Stimulated activated CD8-positive, alpha-beta memory T cell treated with anti-CD3 and anti-CD28 coated beads, Interleukin-7, amount 100 ng/mL, for 24 hours (primary cell): Measurements from ENCODE around the gene MX2.
A peak's percentile ranks its signal among the peaks of the same experiment; 100 is the strongest.
"Not testable (repeated sequence)": the region's sequence is repeated elsewhere in the genome, so short reads cannot be mapped to it uniquely, and the experiment has no call there.

Experiments used
- DNase-seq: peaks from one replicate; pipeline ENCODE4 v3.0.0-alpha.2; 2020; ENCODE audit warnings: low read depth

MX2 gene, protein sequence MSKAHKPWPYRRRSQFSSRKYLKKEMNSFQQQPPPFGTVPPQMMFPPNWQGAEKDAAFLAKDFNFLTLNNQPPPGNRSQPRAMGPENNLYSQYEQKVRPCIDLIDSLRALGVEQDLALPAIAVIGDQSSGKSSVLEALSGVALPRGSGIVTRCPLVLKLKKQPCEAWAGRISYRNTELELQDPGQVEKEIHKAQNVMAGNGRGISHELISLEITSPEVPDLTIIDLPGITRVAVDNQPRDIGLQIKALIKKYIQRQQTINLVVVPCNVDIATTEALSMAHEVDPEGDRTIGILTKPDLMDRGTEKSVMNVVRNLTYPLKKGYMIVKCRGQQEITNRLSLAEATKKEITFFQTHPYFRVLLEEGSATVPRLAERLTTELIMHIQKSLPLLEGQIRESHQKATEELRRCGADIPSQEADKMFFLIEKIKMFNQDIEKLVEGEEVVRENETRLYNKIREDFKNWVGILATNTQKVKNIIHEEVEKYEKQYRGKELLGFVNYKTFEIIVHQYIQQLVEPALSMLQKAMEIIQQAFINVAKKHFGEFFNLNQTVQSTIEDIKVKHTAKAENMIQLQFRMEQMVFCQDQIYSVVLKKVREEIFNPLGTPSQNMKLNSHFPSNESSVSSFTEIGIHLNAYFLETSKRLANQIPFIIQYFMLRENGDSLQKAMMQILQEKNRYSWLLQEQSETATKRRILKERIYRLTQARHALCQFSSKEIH

DNA sequence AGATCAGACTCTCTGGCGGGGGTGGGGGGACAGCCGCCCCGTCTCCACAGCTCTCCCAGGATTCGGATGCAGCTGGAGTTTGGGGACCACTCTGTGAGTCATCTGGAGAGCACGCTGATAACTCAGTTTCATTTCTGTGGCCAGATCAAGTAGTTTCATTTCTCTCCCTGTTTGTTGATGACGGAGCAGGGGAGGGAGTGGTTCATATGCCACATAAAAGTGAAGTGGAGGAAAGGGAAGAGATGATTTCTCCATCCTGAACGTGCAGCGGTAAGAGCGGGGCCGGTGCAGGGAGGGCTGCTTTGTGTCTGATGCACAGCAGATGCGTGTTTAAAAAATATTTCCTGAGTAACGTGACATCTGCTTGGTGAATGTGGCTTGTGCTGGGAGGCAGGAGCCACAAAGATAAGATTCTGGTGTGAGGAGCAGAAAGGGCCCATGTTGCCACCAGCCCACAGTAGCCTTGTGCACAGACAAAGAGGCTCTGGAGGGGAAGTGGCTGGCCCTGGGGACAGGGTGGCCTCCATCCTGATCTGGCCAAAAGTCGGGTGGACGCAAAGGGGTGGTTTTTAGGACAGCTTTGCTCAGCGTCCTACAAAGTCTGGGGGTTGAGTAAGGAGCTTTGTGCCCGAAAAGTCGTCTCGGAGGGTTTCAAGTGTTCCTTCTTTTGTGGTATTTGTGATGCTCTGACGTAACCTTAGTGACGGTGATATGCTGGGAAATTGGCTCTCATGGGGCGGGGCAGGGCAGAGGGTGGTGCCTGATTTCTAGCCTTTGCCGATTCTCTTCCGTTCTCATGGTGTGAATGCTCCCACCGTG lies at the start of gene MX2:
TSS of gene MX2 (plus strand) at position 242 of the 819 bp plus-strand sequence. CDS start 14,880 bp downstream, outside the sequence.
- DNase-seq: peak; percentile 46

DNA sequence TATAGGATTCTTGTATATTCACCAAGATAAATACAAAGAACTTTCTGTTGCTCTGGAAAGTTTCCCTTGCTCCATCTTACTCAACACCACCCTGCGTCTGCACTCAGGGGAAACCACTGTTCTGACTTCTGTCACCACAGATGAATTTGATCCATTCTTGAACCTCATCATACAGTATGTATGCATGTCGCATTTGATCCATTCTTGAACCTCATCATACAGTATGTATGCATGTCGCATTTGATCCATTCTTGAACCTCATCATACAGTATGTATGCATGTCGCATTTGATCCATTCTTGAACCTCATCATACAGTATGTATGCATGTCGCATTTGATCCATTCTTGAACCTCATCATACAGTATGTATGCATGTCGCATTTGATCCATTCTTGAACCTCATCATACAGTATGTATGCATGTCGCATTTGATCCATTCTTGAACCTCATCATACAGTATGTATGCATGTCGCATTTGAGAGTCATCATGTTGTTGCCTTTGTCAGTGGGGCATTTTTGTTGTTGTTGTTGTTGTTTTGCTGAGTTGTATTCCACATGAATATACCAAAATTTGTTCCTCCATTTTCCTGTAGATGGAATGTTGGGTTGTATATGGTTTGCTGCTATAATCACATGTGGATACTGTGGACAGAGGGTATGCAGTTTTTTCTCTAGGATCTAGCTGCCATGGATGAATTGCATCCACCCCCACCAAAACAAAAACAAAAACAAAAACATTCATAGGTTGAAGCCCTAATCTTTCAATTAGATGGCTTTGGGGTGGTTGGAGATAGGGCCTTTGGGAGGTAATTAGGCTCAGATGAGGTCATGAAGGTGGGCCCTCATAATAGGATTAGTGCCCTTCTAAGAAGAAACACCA lies 48.3 kb upstream of the MX2 start:
- DNase-seq: not testable (repeated sequence)

DNA sequence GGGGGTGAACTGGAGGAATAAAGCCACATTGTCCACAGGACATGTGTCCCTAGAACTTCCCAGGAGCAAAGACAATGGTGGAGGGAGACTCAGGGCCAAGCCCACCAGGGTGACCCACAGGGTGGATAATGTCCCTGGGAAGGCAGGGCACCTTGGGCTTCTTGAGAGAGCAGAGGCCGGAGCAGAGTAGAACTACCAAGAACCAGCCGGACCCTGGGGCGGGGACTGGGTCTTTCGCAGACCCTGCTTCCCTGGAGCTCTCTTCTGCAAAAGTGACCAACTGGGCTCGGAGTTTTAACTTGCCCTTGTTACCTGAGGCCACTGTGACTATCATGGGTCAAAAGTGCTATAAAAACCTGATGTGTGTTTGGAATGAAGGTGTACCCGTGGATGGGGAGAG lies 46.1 kb upstream of the MX2 start:
- no peak for DNase-seq

DNA sequence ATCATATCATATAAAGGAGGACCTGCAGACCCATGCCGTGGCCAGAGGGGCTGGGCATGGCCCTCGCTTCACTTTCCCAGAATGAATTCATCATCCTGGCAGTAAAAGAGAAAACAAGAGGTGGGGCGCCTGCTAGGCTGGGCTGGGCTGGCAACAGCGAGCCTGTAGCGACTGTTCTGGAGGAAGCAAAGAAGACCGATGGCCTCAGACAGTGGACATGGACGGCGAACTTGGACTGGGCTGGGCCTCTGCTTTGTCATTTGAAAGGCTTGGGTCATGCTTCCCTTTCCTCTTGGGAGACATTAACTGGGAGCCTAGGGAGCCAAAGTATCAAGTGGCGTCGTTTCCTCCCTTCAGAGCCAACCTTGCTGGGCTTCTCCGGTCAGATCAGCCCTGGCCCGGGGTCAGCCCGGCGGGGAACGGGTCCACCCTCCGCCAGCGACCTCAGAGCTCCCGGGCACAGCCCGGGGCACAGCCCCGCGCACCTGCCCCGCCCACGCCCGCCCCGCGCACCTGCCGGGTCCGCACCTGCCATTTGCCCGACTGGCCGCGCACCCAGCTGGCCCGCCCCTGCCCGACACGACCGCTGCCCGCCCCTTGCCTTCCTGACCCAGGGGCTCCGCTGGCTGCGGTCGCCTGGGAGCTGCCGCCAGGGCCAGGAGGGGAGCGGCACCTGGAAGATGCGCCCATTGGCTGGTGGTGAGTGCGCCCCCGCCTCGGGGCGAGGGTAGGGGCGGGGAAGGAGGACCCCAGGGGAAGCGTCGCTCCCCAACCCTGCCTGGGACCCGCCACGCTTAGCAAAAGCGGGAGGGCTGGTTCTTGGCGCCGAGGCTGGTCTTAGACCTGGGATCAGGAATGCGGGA lies 45.4 kb upstream of the MX2 start, which contains the start of gene FAM3B:
TSS of gene FAM3B (plus strand) at position 602 of the 863 bp plus-strand sequence. CDS start at position 681, 79 bp downstream.
- no peak for DNase-seq

DNA sequence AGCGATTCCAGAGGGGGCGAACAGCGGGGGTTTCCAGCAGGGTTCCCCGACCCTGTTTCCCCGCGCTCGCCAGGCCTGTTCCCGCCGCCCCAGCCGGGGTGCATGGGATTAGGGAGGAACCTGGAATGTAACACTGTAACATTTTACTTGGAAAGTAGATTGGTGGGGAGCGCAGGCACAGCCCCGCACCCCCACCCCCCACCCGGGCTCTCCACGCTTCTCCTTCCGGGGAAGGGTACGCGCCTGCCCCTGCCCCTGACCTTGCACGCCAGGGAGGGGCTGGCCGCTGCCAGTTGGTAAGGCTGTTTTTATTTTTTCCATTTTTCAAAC lies 44.8 kb upstream of the MX2 start:
- no peak for DNase-seq

DNA sequence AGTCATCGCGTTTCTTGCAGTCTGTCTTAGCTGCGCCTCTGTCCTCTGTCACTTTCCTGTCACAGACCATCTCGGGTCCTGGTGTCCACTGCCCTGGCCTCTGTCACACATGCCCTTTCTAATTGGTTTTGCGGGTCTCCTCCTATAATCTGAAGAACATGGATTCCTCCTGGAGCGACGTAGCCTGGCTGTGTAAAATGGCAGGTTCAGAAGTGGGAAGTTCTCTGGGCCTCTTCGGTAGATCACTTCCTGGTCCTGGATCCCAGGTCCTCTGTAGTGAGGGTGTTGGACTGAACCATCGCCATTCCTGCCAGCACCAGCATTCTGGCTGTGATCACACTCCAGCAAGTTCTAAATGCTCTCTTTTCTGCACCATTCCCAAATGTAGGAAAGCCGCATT lies 44.4 kb upstream of the MX2 start:
- no peak for DNase-seq

DNA sequence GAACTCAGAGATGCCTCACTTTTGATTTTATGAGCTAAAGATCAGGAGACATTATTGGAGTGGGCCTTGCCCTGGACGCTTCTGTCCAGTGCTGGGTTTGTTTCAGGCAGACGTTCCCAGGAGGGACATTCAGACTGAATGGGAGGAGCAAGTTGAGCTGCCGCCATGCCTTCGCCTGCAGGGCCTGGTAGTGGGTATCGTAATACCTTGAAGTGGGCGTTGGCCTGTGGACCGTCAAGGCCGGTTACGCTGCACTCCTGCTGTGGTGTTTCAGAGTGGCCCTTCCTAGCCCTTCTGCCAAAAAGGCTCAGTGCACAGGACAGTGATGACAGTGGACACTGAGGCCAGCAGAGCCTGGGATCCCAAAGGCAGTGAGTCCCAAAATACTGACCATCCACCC lies 43.6 kb upstream of the MX2 start:
- no peak for DNase-seq

DNA sequence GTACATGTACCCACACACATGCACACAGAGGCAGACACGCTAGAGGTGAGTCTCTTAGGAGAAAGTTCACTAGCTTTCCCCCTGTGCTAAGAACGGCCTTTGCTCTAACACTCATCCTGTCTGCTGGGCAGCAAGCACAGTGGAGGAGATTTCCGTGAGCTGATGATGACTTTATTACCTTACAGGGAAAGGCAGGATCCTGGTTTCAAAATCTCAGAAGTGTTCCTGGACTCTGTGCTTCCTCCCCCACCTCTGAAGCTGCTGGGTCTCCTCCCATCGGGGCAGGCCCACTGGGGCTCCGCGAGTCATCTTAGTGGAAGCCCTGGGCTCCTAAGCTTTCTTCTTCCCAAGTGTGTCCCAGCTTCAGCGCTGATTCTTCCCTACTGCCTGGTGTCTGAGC lies 42.6 kb upstream of the MX2 start:
- DNase-seq: no peak

DNA sequence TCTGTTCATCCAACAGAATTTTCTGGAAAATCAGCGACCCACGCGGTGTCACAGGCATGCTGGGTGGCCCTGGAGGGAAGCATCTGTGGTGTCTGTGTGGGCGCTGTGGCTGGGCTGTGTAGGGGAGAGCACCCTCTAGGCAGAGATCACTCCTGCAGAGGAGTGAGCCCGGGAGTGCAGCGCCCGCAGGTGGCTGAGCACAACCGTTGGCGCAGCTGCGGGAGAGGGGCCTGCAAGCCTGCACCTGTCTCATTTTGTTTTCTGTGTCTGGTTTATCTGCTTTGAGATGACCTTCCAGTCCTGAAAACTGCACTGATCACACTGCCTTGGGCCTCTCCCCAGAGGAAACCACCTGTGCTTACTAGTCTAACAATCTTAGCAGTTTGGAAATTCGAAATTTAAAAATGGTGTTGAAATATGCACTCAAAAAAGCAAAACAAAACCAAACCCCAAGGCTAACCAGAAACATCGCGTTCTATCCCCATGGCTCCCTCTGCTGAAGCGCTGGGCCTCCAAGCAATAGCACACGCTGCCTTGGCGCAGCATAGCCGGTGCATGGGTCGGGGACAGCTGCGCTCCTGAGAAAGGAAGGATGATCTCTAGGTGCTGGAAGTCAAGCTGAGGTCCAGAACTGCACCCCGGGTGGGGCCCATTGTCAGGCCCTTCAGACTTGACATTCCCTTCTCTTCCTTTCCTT lies 40.5 kb upstream of the MX2 start:
- no peak for DNase-seq

DNA sequence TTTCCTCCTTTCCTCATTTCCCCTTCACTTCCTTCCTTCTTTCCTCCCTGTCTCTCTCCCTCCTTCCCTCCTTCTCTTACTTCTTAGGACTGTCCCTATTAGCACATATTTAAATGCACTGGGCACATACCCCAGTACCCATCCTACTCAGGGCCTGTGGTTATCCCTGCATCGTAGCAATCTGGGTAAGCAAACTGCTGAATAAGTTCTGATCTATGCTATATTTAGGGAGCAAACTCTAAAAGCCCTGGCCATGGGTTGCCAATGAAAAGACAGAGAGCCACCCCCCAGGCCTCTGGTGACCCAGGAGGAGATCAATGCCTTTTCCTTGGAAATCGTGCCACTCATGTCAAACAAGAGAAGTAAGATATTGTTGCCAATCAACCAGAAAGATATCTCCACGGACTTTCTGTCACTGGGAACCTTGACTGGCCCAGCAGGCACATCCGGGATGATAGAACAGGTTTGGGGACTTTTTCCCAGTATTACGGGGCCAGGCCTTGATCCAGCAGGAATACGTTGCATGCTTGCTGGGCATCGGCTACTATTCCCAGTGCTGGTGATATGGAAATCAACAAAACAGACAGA lies 39.8 kb upstream of the MX2 start:
- DNase-seq: no peak

DNA sequence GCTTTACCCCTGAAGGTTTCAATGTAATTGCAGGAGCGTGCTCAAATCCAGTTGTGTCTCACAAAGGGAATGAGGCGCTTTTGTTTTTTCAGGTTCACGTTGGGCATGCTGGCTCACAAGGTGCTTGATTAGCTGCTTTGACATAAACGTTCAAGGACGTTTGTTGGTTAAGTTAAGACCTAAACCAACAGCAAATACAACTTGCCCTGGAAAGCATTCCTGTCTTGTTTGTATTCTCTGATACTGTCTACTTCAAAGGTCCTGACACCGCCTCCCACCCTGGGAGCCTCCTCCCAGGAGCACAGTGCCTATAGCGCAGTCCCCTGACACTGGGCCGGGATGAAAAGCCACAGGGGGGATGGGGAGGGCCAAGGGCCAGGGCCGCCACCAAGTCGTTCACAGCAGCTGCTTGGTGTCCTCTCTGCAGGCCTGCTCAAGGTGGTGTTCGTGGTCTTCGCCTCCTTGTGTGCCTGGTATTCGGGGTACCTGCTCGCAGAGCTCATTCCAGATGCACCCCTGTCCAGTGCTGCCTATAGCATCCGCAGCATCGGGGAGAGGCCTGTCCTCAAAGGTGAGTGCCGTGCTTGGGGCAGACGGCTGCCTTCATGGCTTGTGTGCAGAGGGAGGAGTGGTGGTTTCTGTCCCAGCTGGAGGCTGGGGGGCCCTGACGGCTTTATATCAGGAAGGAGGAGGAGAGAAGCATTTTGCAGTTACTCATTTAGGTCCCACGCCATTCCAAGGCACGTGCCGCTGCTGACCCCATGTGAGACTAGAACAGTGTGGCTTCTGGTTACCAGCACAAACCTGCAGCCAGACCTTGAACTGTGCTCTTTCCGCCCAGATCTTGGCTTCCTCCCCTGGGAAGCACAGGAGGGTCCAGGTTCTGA lies 39.1 kb upstream of the MX2 start:
- no peak for DNase-seq

DNA sequence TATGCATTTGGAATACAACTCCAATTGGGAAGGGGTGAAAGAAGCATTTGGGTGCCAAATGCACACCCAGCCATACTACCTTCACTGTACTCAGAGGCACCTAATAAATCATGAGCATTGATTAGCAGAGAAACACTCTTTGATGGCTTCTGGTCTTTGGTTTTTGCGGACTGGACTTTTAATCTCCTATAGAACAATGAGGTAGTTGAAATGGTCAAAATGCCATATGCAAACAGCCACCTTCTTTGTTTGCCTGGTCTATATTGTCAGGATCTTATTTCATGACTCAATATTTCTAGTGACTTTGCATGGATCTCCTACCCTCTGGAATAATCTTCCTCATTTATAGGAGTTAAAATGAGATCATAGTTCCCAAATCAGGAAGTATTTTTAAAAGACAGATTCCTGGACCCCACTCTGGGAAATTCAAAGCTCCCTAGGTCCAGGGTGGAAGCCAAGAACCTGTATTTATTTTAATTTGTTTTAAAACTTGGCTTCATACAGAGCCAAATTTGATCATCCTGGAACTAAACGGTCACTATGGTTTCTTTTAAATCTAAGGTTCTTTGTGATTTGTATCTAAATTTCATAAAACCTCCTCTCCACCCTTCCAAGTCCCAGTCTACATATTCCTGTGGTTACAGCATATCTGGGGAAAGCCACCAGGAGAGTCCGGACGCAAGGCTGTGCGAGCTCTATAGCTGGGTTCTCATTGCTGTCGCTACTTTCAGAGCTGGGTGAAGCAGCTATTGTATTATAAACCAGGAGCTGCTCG lies 36.5 kb upstream of the MX2 start:
- DNase-seq: no peak

DNA sequence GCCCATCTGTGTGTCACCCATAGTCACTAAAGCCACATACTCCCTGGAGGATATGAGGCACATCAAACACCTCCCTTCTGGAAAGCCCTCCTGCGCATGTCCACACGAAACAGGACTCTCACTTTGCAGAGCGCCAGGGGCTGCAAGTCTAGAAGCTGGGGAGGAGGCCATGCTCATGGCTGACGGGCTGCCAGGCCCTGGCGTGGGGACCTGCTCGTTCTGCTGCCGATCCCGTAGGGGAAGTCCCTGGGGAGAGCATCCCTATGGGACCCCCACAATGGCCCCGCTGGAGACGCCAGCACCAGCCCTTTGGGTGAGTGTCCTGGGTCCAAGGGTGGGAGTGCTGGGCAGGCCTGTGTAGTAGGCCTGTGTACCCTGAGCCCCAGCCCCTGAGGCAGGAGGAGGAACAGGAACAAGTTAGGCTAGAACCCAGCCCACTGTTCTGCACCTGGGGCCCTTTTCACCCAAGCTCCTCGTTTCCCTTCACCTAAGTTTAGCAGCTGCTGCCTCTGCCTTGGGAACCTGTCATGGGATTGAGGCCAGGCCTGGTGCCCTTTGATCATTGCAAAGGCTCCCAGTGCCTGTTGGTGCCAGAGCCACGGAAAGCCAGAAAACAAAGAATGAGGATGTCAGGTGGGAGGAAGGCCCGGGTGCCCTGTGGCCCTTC lies 35.3 kb upstream of the MX2 start:
- no peak for DNase-seq

DNA sequence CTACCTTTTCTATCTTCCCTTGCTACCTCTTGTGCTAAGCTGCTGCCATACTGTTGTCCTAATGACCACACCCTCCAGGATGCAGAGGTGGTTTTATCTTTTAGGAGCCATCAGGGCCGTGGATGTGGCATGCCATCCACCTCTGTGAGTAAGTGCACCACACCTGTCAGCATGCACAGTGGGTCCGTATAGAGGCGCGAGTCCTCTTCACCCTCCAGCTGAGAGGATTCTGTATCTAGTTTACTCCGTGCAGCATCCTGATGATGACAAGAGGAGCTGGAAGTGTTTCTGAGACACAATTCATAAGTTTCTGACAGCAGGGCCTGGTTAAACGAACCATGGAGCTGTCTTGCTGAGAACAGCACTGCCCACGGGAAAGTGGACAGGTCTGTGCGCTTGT lies 34.1 kb upstream of the MX2 start:
- no peak for DNase-seq

DNA sequence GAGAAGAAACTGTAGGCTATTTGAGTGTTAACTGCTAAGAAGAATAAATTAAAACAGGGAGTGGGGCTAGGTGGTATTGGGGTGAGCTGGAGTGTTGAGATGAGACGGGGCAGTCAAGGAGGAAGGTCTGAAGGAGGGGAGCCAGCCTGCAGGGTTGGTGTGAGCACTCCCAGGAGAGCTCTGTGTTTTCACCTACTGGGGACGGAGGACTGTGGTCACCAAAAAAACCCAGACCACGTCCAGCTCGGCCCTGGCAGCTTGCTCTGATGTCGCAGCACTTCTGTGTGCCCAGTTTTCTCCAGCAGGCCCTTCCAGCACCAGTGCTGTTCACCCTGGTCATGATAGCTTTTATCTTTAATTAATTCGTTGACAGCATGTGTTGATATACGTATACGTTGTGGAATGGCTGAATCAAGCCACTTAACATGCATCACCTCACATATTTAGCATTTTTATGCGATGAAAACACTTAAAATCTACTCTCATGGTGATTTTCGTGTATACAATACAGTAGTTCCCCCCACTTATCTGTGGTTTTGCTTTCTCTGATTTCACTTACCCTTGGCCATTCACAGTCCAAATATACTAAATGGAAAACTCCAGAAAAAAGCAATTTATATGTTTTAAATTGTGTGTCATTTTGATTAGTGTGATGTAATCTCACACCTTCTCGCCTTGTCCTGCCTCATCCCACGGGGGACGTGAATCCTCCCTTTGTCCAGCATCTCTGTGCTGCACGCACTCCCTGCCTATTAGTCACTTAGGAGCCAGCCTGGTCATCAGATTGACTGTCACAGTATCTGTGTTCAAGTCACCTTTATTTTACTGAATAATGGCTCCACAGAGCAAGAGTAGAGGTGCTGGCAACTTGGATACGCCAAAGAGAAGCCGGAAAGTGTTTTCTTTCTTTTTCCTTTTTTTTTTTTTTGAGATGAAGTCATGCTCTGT lies 32.9 kb upstream of the MX2 start:
- no peak for DNase-seq

DNA sequence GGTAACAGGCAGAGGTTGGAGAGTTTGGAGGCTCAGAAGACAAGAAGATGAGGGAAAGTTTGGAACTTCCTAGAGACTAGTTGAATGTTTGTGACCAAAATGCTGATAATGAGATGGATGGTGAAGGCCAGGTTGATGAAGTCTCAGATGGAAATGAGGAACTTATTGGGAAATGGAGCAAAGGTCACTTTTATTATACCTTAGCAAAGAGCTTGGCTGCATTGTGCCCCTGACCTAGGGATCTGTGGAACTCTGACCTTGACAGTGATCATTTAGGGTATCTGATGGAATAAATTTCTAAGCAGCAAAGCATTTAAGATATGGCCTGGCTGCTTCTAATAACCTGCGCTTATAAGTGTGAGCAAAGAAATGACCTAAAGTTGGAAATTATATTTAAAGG lies 28.1 kb upstream of the MX2 start:
- DNase-seq: no peak
